B cell (primary cell): ENCODE results near the gene ACBD3. TPM values are rescaled to one million over a fixed set of nuclear protein-coding genes. Genes with fewer than 3 reads are reported as not detected.
A peak's percentile ranks its signal among the peaks of the same experiment; 100 is the strongest.

Experiments used
- ATAC-seq: fragments of 200-7000 bp; cut with Tn5 transposase; one replicate; pipeline ENCODE4 v1.10.0; 2021; ENCODE audit warnings: low read depth, mild to moderate bottlenecking, moderate number of reproducible peaks, moderate library complexity
- CTCF ChIA-PET: fragments of 350-600 bp; sonication (Branson Sonifier 250); formaldehyde crosslinking; loops from one replicate; lab custom pipeline; 2021; ENCODE audit warnings: antibody characterized with exemption, inconsistent platforms; lab: Charles Lee
- POLR2A ChIA-PET: fragments of 350-600 bp; sonication (Branson Sonifier 250); formaldehyde crosslinking; loops from one replicate; lab custom pipeline; 2021; ENCODE audit warnings: antibody characterized with exemption; lab: Charles Lee
- DNase-seq: peaks from one replicate; pipeline ENCODE4 v3.0.0; 2013
- H2AFZ ChIP-seq: 2 replicates; pipeline ENCODE4 v1.6.1; 2012; ENCODE audit warnings: mild to moderate bottlenecking, low read depth, low read length; ENCODE audit not compliant: insufficient read depth, poor library complexity, severe bottlenecking
- H3K27ac ChIP-seq, 2 donors: 1 replicate in 1 of 2; 2 replicates in 1 of 2; pipeline ENCODE4 v1.5.1; 2012 to 2013; ENCODE audit warnings: low read length in 2 of 2, mild to moderate bottlenecking in 2 of 2, moderate library complexity in 1 of 2
- H3K27me3 ChIP-seq, 4 experiments: fragments of 200-600 bp in 1 of 4; sonication (generic) in 1 of 4; replicated peaks in 1 of 4; 1 replicate in 2 of 4; 2 replicates in 2 of 4; pipeline versions ENCODE4 v1.6.1 to v1.7.0; 2013 to 2016; ENCODE audit warnings: low read length in 3 of 4, mild to moderate bottlenecking in 2 of 4, mixed read lengths in 1 of 4, moderate library complexity in 1 of 4; ENCODE audit not compliant: insufficient read depth in 4 of 4, control insufficient read depth in 3 of 4; ENCODE audit errors: control extremely low read depth in 1 of 4
- H3K36me3 ChIP-seq, 2 experiments: replicated peaks in 1 of 2; 1 replicate in 1 of 2; 2 replicates in 1 of 2; pipeline versions ENCODE4 v1.6.1 to v1.7.1; 2013; ENCODE audit warnings: low read length in 1 of 2; ENCODE audit not compliant: insufficient read depth in 2 of 2, control insufficient read depth in 1 of 2; ENCODE audit errors: control extremely low read depth in 1 of 2, extremely low read depth in 1 of 2
- H3K4me1 ChIP-seq, 2 donors: fragments of 200-600 bp in 1 of 2; sonication (generic) in 1 of 2; 1 replicate in 1 of 2; 2 replicates in 1 of 2; pipeline versions ENCODE4 v1.5.1 to v1.6.1; 2013 to 2017; ENCODE audit warnings: low read length in 2 of 2; ENCODE audit not compliant: control insufficient read depth in 2 of 2, insufficient read depth in 2 of 2
- H3K4me2 ChIP-seq: replicated peaks from 2 replicates; pipeline ENCODE3; 2012; ENCODE audit warnings: mild to moderate bottlenecking, low read depth, low read length; ENCODE audit not compliant: poor library complexity, severe bottlenecking
- H3K4me3 ChIP-seq, 5 experiments: fragments of 200-600 bp in 1 of 5; sonication (generic) in 1 of 5; 1 replicate in 3 of 5; 2 replicates in 2 of 5; pipeline versions ENCODE4 v1.5.1 to v1.7.0; 2011 to 2016; ENCODE audit warnings: low read length in 4 of 5, mild to moderate bottlenecking in 4 of 5, low read depth in 2 of 5, control low read depth in 1 of 5, moderate library complexity in 1 of 5; ENCODE audit not compliant: insufficient read depth in 1 of 5; ENCODE audit errors: control extremely low read depth in 1 of 5, extremely low read depth in 1 of 5
- H3K79me2 ChIP-seq: fragments of 200-600 bp; sonication (generic); one replicate; pipeline ENCODE4 v1.6.0; 2016; ENCODE audit warnings: low read length; ENCODE audit not compliant: control insufficient read depth, insufficient read depth
- H3K9ac ChIP-seq: fragments of 200-600 bp; sonication (generic); 2 replicates; pipeline ENCODE4 v1.6.1; 2017; ENCODE audit warnings: mild to moderate bottlenecking, low read length, moderate library complexity
- H3K9me3 ChIP-seq, 3 donors: one replicate each; pipeline versions ENCODE4 v1.6.1 to v1.7.1; 2013; ENCODE audit warnings: low read length in 2 of 3; ENCODE audit not compliant: control insufficient read depth in 2 of 3, insufficient read depth in 1 of 3; ENCODE audit errors: control extremely low read depth in 1 of 3
- H4K20me1 ChIP-seq: 2 replicates; pipeline ENCODE4 v1.6.0; 2012; ENCODE audit warnings: mild to moderate bottlenecking, low read length; ENCODE audit not compliant: insufficient read depth, control insufficient read depth, poor library complexity, severe bottlenecking
- H3K27ac Mint-ChIP-seq: one replicate; pipeline ENCODE4 v1.8.0; 2021; ENCODE audit warnings: mixed read lengths
- H3K27me3 Mint-ChIP-seq: one replicate; pipeline ENCODE4 v1.8.0; 2021; ENCODE audit warnings: mixed read lengths
- H3K4me1 Mint-ChIP-seq: one replicate; pipeline ENCODE4 v1.8.0; 2021; ENCODE audit warnings: mixed read lengths
- H3K4me3 Mint-ChIP-seq: one replicate; pipeline ENCODE4 v1.8.0; 2021; ENCODE audit warnings: mixed read lengths
- H3K9me3 Mint-ChIP-seq: one replicate; pipeline ENCODE4 v1.8.0; 2022; ENCODE audit warnings: mixed read lengths; ENCODE audit not compliant: insufficient read depth
- EZH2 ChIP-seq: IDR thresholded peaks from 2 replicates; pipeline ENCODE4 v1.6.1; 2012; ENCODE audit warnings: borderline replicate concordance, low read depth, mild to moderate bottlenecking, moderate library complexity, low read length; ENCODE audit not compliant: insufficient read depth, poor library complexity, severe bottlenecking
- WGBS: methylation state at CpG from one replicate; pipeline ENCODE4 v1.1.5; 2013; ENCODE audit warnings: missing lambda C conversion rate; ENCODE audit not compliant: insufficient coverage; 5-methylcytosine and 5-hydroxymethylcytosine counted together
- intact Hi-C: fragments of 100-400 bp; cut with micrococcal nuclease; formaldehyde crosslinking; loops from one replicate; pipeline ENCODE4 v1.10.0; 2022
- polyA plus RNA-seq: library from polyadenylated mRNA; depleted of rRNA; stranded (reverse); fragments of >200 nt; gene quantifications from 2 replicates; pipeline ENCODE4 v1.2.3, GENCODE V29; 2012
- total RNA-seq, 2 donors: library from RNA; stranded (reverse); fragments of 120-200 nt in 1 of 2; gene quantifications; 1 replicate in 1 of 2; 2 replicates in 1 of 2; pipeline versions ENCODE4 v1.2.3 to v1.2.4, GENCODE V29; 2013 to 2022
- TF ChIP-seq, protein P1 (sequence below): fragments of 200-600 bp; IDR thresholded peaks from one replicate; pipeline ENCODE4 v1.8.0; 2022; ENCODE audit warnings: antibody characterized with exemption, mild to moderate bottlenecking

The ACBD3 gene
- total and polyA plus RNA-seq, 2 donors (not counting 1 experiment from before 2014, with no cell fraction given) = 16.2 to 60.6 TPM

DNA sequence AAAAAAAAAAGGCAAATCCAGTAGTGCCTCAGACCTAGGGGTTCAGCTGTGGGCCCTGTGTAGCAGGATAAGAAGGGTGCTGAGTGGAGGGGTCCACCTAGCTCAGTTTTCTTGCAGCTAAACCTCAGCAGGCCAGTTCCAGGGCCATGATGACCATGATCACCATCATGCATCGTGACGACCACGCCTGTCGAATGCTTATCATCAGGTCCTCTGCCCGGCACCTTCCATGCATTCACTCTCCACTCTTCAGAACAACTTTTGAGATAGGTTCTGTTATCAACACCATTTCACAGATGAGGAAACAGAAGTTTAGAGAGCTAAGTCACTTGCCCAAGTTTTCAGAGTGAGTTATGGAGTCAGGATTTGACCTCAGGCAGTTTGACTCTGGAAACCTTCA is 54.9 kb downstream of the ACBD3 start:
- no peak for ATAC-seq
- no peaks in the 10 kb centered on the region for H3K9me3 Mint-ChIP-seq
- intact Hi-C loops = no loop called here
- H3K36me3 ChIP-seq = no peaks in the 10 kb centered on the region
- WGBS = 94% methylated on average over 3 of the region's 5 CpGs
- H3K9ac ChIP-seq = peak overlapping the region; percentile 46
- H3K4me3 Mint-ChIP-seq = peak overlapping the region; percentile 76
- H3K79me2 ChIP-seq = peaks cover 3% of the 10 kb centered on the region
- H2AFZ ChIP-seq = peak overlapping the region; percentile 67
- peak overlapping the region in 1 of 5 experiments; percentile 28 for H3K4me3 ChIP-seq
- ChIA-PET POLR2A (interaction anchor here (1.5 to 3.0 kb wide), 4 partner anchors 18 to 132 kb away, joined by 3 to 13 read pairs (median 10); partner anchors contain the start of genes H3-3A and SDE2), CTCF (interaction anchor here (0.8 to 3.1 kb wide), 4 partner anchors 18 to 202 kb away, joined by 3 to 15 read pairs (median 7); no protein-coding TSS in a partner anchor)
- TF ChIP-seq, protein P1, sequence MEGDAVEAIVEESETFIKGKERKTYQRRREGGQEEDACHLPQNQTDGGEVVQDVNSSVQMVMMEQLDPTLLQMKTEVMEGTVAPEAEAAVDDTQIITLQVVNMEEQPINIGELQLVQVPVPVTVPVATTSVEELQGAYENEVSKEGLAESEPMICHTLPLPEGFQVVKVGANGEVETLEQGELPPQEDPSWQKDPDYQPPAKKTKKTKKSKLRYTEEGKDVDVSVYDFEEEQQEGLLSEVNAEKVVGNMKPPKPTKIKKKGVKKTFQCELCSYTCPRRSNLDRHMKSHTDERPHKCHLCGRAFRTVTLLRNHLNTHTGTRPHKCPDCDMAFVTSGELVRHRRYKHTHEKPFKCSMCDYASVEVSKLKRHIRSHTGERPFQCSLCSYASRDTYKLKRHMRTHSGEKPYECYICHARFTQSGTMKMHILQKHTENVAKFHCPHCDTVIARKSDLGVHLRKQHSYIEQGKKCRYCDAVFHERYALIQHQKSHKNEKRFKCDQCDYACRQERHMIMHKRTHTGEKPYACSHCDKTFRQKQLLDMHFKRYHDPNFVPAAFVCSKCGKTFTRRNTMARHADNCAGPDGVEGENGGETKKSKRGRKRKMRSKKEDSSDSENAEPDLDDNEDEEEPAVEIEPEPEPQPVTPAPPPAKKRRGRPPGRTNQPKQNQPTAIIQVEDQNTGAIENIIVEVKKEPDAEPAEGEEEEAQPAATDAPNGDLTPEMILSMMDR = no peak
- TF ChIP-seq EZH2 = no peak
- H3K27me3 Mint-ChIP-seq = no peaks in the 10 kb centered on the region
- peaks cover 0 to 35% (median 6%) of the 10 kb centered on the region in 3 donors for H3K9me3 ChIP-seq
- no peaks in the 10 kb centered on the region for H4K20me1 ChIP-seq
- peak overlapping the region; percentile 69 for H3K4me2 ChIP-seq
- DNase-seq = no peak
- peaks cover 80 to 89% of the 10 kb centered on the region in 2 donors for H3K4me1 ChIP-seq
- H3K4me1 Mint-ChIP-seq = peaks cover 80% of the 10 kb centered on the region
- H3K27ac ChIP-seq = peak overlapping the region; percentile 57 to 78
- H3K27ac Mint-ChIP-seq = peak overlapping the region; percentile 99
- no peaks in the 10 kb centered on the region for H3K27me3 ChIP-seq

DNA sequence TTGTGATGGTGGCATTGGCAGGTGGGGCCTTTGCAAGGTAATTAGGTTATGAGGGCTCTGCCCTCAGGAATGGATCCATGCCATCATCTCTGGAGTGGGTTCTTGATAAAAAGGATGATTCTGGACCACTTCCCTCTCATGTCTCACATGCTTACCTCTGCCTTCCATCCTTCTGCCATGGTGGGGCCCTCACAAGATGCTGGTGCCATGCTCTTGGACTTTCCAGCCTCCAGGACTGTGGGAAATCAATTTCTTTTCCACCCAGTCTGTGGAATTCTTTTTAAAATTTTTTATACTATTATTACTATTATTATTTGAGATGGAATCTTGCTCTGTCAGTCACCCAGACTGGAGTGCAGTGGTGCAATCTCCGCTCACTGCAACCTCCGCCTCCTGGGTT is 57.3 kb downstream of the ACBD3 start:
- ChIA-PET CTCF (interaction anchor here (0.7 to 7.1 kb wide), 3 partner anchors 63 to 279 kb away, joined by 3 to 76 read pairs (median 5); partner anchors contain the start of gene PARP1), POLR2A (interaction anchor here (1.1 to 3.3 kb wide), 4 partner anchors 18 to 67 kb away, joined by 3 to 17 read pairs (median 6); partner anchors contain the start of gene H3-3A)
- Histone ChIP-seq H3K27ac (peak overlapping the region; percentile 94 to 97), H3K4me1 (peaks cover 96 to 100% of the 10 kb centered on the region in 2 donors), H2AFZ (no peak overlapping the region), H3K4me3 (no peak overlapping the region), H3K36me3 (no peaks in the 10 kb centered on the region), H3K27me3 (no peaks in the 10 kb centered on the region), H3K9me3 (peaks cover 0 to 35% (median 6%) of the 10 kb centered on the region in 3 donors), H4K20me1 (no peaks in the 10 kb centered on the region), H3K4me2 (peak overlapping the region; percentile 84), H3K79me2 (peaks cover 9% of the 10 kb centered on the region), H3K9ac (no peak overlapping the region)
- no CpG with 5 or more reads among the region's 2 CpGs for WGBS
- no peaks in the 10 kb centered on the region for H3K27me3 Mint-ChIP-seq
- H3K4me1 Mint-ChIP-seq = peaks cover 92% of the 10 kb centered on the region
- TF ChIP-seq EZH2 = no peak
- TF ChIP-seq, protein P1 = no peak
- no peaks in the 10 kb centered on the region for H3K9me3 Mint-ChIP-seq
- no peak for DNase-seq
- peak overlapping the region; percentile 100 for H3K27ac Mint-ChIP-seq
- ATAC-seq = no peak
- H3K4me3 Mint-ChIP-seq = peak overlapping the region; percentile 90
- intact Hi-C loops = loop anchor here (5.0 kb wide), 1 partner anchor 33 kb away; no protein-coding TSS in a partner anchor
